Occipital lobe (tissue), 2 donors: ENCODE measurements around the gene ELP1. TPM values are rescaled to one million over a fixed set of nuclear protein-coding genes. Genes with fewer than 3 reads are reported as not detected.
"Not testable (repeated sequence)": the region's sequence is repeated elsewhere in the genome, so short reads cannot be mapped to it uniquely, and the experiment has no call there.

Experiments used
- DNase-seq: peaks from one replicate; lab custom pipeline; 2025; lab: John Stamatoyannopoulos, UW
- total RNA-seq: library from RNA; depleted of rRNA; stranded (reverse); fragments of >200 nt; gene quantifications from one replicate; pipeline ENCODE4 v1.2.3, GENCODE V29; 2014

The ELP1 gene
- total RNA-seq, 1 donor from 2014 or later, result 52.7 TPM

GRCh38 chr9:108933231-108933717 lies 650 bp downstream of the ELP1 start:
- no peak for DNase-seq

- DNase-seq, result no peak
These were observed 5.5 kb downstream of the ELP1 start for GRCh38 chr9:108928386-108928785.

- no peak for DNase-seq
These were observed 9.5 kb downstream of the ELP1 start for GRCh38 chr9:108924466-108924865.

- no peak for DNase-seq
These were observed 12.7 kb downstream of the ELP1 start for GRCh38 chr9:108921200-108921599.

DNA sequence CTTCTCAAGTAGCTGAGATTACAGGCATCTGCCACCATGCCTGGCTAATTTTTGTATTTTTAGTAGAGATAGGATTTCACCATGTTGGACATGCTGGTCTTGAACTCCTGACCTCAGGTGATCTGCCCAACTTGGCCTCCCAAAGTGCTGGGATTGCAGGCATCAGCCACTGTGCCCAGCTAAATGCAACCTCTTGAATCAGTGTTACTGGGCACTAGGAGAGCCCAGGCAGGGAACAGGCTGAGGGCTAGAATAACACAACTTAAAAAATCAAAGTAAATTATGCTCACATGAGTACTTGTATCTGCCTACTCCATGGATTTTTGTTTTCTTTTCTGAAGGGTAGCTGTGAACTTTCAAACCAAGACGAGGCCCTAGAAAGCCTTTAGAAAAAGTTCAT lies 13.5 kb downstream of the ELP1 start:
- not testable (repeated sequence) for DNase-seq

GRCh38 chr9:108919517-108919916 lies 14.4 kb downstream of the ELP1 start:
- no peak for DNase-seq

- no peak for DNase-seq
These were observed 20.5 kb downstream of the ELP1 start for GRCh38 chr9:108913391-108913790.

GRCh38 chr9:108911820-108912219 lies 22.1 kb downstream of the ELP1 start:
- DNase-seq, result no peak

- no peak for DNase-seq
These were observed 23.0 kb downstream of the ELP1 start for GRCh38 chr9:108910914-108911313.

- DNase-seq, result no peak
These were observed 23.5 kb downstream of the ELP1 start for GRCh38 chr9:108910402-108910801.

DNA sequence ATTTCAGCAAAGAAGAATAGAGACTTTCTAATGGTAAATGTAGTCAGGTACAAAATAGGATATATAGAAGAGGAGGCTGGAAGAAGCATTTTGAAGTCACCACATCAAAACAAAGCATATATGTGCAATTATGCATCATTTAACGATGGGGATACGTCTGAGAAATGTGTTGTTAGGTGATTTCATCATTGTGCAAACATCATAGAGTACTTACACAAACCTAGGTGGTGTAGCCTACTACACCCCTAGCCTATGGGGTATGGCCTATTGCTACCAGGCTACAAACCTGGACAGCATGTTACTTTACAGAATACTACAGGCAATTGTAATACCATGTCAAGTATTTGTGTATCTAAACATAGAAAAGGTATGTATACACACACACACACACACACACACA lies 28.4 kb downstream of the ELP1 start:
- DNase-seq, result no peak

- DNase-seq, result no peak
These were observed 29.8 kb downstream of the ELP1 start for GRCh38 chr9:108904161-108904560.

- no peak for DNase-seq
These were observed 30.4 kb downstream of the ELP1 start for GRCh38 chr9:108903420-108904103.

GRCh38 chr9:108900176-108900575 lies 33.7 kb downstream of the ELP1 start:
- no peak for DNase-seq

DNA sequence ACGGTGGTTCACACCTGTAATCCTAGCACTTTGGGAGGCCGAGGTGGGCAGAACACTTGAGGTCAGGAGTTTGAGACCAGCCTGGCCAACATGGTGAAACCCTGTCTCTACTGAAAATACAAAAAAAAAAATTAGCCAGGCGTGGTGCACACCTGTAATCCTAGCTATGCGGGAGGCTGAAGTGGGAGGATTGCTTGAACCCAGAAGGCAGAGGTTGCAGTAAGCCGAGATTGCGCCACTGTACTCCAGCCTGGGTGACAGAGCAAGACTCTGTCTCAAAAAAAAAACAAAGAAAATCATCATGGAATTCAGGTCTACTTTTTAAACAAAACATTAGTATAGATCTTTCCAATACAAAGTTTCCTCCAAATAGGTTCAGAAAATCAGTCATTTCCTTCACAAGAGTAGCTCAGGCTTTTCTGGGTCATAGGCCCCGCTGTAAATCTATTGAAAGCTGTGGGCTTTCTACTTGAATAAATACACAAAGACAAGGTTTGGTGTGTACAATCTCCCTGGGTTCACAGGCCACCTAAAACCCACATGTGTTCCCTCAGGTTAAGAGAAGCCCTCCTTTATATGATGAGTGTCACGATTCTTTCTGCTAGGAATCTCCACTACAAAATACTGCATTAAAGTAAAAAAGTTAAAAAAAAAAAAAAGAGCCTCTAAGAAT lies 34.8 kb downstream of the ELP1 start:
- not testable (repeated sequence) for DNase-seq

GRCh38 chr9:108897324-108898096 lies 36.4 kb downstream of the ELP1 start:
- DNase-seq, result no peak

DNA sequence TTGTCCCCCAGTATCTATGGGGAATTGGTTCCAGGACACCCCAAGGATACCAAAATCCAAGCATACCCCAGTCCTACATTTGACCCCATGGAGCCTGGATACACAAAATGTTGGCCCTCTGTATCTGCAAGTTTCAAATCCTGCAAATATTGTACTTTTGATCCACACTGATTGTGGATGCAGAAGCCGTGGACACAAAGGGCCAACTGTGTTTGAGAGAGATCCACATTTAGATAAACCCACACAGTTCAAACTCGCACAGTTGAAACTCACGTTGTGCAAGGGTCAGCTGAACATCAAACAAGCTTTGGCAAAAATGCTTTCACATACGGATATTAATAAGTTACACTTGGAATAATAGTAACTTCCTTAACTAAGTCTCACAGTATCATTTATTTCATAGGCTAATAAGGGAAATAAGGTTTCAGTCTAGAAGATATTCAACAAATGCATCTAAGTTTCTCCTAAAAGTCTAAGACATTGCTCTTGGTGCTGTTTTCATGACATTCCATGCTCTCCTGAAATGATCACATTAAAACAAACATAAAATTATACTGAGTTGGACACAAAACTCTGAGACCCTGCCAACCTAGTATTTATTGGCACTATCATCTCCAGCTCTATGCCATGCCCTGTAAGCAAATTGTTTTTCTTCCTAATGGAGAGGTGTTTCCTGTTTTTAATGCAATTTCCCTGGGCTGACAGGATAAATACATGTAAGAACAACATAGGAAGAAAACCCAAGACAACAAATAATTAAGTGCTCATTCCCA lies 39.5 kb downstream of the ELP1 start:
- no peak for DNase-seq

GRCh38 chr9:108889649-108890067 lies 44.3 kb downstream of the ELP1 start:
- DNase-seq, result no peak

DNA sequence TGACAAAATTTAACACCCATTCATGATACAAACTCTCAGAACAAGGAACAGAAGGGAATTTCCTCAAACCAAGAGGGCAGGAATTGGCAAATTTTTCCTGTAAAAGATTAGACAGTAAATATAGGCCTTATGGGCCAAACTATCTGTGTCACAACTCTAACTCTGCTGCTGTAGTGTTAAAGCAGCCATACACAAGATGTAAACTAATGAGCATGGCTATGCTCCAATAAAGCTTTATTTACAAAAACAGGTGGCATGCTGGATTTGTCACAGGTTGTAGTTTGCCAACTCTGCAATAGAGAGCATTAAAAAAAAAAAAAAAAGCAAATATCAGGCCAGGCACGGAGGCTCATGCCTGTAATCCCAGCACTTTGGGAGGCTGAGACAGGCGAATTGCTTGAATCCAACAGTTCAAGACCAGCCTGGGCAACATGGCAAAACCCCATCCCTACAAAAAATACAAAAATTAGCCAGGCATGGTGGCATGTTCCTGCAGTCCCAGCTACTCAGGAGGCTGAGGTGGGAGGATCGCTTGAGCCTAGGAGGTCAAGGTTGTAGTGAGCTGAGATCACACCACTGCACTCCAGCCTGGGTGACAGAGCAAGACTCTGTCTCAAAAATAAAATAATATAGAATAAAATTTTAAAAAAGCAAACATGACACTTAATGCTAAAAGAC lies 47.2 kb downstream of the ELP1 start:
- not testable (repeated sequence) for DNase-seq

- DNase-seq, result no peak
These were observed 48.1 kb downstream of the ELP1 start for GRCh38 chr9:108885643-108886348.
